AG09309 (cell line): Measurements from ENCODE around the gene SPAG17.
A peak's percentile ranks its signal among the peaks of the same experiment; 100 is the strongest.

ENCODE experiments used
- DNase-seq: peaks from one replicate; pipeline ENCODE4 v3.0.0-alpha.2; 2010; ENCODE audit warnings: low read depth
- H3K4me3 ChIP-seq: 2 replicates; pipeline ENCODE4 v1.5.1; 2011; ENCODE audit warnings: mild to moderate bottlenecking, low read depth, low read length, moderate library complexity; ENCODE audit not compliant: control insufficient read depth
- TF ChIP-seq, protein P1 (sequence below): IDR thresholded peaks from 2 replicates; pipeline ENCODE4 v1.5.1; 2011; ENCODE audit warnings: mild to moderate bottlenecking, low read depth, low read length, inconsistent platforms; ENCODE audit not compliant: insufficient read depth, control insufficient read depth; ENCODE audit errors: missing control alignments

Gene SPAG17

DNA sequence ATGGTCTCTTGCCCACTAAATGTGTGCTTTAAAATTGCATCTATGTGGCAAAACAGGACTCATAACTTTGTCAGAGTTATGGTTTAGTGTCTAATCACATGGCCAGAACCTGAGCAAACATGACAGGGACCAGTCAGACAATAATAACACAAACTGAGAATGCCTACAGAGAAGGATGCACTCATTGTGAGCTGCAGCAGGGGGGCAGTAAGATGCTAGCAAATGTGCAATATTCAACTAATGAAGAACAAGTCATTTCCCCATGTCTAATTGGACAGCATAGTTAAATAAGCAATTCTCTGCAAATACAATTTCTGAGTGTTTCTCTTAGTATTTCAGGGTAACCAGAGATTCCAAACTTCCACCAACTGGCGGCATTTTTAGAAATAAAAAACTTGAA, 30.8 kb downstream of the SPAG17 start:
- TF ChIP-seq, protein P1, sequence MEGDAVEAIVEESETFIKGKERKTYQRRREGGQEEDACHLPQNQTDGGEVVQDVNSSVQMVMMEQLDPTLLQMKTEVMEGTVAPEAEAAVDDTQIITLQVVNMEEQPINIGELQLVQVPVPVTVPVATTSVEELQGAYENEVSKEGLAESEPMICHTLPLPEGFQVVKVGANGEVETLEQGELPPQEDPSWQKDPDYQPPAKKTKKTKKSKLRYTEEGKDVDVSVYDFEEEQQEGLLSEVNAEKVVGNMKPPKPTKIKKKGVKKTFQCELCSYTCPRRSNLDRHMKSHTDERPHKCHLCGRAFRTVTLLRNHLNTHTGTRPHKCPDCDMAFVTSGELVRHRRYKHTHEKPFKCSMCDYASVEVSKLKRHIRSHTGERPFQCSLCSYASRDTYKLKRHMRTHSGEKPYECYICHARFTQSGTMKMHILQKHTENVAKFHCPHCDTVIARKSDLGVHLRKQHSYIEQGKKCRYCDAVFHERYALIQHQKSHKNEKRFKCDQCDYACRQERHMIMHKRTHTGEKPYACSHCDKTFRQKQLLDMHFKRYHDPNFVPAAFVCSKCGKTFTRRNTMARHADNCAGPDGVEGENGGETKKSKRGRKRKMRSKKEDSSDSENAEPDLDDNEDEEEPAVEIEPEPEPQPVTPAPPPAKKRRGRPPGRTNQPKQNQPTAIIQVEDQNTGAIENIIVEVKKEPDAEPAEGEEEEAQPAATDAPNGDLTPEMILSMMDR = peak; percentile 53
- no peak for DNase-seq

DNA sequence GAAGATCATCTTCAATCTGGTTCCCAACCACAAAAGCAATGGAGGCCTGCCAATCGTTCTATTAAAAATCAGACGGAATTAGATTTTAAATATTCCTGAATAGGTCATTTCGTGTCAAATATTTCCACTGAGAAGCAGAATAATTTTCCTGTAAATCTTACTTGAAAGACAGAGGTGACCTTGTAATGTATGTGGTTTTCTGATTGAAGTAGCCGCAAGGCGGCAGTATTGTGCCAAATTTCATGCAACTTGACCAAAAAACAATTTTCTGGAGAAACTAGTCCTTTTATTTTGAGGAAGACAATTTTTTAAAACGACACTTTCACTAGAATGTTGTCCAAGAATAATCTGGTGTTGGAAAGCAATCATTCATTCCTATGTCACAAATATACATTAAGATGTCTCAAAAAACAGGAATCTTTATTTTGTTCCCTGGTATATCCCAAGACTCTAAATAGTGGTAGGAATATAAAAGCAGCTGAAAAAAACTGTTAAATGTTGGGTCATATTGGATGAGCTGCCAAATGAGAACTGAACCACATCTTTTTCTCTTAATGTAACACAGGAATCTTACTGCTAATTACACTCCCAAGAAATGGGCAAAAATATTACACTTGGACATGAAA, 33.6 kb downstream of the SPAG17 start:
- TF ChIP-seq, protein P1 = peak; percentile 68
- no peak overlapping the region for H3K4me3 ChIP-seq
- peak; percentile 35 for DNase-seq

More for the DNA sequence above, 30.8 kb downstream of the SPAG17 start:
- no peak overlapping the region for H3K4me3 ChIP-seq

DNA sequence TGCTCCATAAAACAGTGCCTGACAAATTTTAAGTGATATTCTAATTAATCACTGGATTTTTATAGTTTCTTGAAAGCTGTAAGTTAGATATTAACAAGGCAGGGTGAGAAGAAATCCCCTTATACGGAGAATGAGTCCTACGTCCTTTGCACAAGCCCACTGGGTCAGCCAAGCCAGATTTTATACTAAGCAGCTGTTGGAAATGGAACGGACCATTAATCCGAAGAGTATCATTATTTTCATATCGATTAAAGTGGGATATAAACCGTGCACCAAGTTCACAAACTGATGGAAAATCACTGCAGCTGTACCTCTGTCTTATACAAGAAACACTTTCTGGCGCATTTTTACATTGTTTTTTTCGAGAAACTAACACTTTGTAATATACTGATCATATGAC, 35.2 kb downstream of the SPAG17 start:
- H3K4me3 ChIP-seq = no peak overlapping the region
- TF ChIP-seq, protein P1 = no peak
- DNase-seq = no peak

DNA sequence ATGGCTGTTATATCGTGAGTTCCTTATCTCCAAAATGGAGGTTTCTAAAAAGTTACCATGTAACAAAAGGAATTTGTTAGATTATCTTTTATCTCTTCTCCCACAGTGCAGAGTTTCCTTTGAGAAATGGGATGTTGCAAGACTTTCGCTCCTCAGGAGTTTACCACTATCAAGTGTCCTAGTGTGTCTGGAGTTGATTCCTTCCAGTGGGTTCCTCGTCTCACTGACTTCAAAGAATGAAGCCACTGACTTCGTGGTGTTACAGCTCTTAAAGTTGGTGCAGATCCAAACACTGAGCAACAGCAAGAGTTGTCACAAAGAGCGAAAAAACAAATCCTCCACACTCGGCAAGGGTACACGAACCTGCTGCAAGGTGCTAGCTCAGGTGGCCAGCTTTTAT, 37.0 kb downstream of the SPAG17 start:
- DNase-seq = no peak
- TF ChIP-seq, protein P1 = no peak
- H3K4me3 ChIP-seq = no peak overlapping the region

DNA sequence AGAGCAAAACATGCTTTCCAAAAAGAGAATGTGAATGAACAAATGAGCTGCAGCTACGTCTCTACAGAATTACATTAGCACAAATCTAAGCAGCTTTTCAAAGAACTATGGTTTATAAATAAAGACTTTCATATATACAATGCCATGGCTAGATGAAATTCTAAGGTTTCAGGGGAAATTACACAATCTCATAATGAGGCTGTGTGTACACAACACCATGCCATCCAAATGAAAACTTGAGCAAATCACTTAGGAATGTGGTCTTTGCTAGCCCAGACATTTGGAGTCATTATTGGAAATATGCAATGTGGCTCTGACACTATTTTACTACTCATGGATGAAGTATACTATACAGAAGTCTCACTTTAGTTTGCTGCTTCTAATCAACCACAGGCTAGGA, 37.5 kb downstream of the SPAG17 start:
- H3K4me3 ChIP-seq = no peak overlapping the region
- TF ChIP-seq, protein P1 = no peak
- DNase-seq = peak; percentile 56

DNA sequence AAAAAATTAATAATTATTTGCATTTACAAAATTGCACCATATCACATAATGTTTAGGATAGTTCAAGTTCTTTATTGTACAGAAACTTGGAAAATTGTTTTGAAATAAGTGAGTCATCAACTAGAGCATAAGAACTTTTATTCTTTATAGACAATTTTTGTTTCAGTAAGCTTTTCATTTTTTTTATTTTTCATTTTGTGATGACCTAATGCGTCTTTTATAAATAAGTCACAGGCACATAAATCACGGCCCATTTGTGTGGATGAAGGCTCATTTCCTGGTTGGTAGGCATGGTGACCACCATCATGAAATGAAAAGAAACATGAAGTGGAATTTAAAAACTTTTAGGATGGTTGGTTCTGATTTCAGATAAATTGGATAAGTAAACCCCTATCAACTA, 39.3 kb downstream of the SPAG17 start:
- no peak for DNase-seq
- TF ChIP-seq, protein P1 = no peak
- H3K4me3 ChIP-seq = no peak overlapping the region
